WI38 (cell line): ENCODE data around the gene BICRAL.

ENCODE experiments used
- H3K4me3 ChIP-seq: 2 replicates; pipeline ENCODE4 v1.5.1; 2011; ENCODE audit warnings: low read depth, mild to moderate bottlenecking, control low read depth, low read length
- CTCF ChIP-seq: IDR thresholded peaks from 2 replicates; pipeline ENCODE4 v1.5.1; 2012; ENCODE audit warnings: low read depth, mild to moderate bottlenecking, control low read depth, low read length

BICRAL gene

DNA sequence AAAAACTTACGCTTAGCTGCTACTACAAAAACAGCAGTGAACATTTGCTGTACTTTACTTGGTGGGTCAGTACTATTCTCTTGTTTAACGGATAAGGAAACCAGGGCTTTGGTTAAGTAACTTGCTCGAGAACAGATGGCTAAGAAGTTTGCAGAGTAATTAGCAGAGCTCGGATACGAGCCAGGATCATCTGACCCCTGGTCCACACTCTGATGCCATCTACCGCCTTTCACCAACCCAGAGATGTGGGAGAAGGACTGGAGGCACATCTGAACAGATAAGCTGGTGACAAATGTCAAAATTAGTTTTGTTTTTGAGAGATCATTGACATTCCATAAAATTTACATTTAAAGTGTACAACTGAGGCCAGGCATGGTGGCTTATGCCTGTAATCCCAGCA lies 78.6 kb downstream of the BICRAL start:
- H3K4me3 ChIP-seq: no peak overlapping the region
- TF ChIP-seq CTCF: no peak

DNA sequence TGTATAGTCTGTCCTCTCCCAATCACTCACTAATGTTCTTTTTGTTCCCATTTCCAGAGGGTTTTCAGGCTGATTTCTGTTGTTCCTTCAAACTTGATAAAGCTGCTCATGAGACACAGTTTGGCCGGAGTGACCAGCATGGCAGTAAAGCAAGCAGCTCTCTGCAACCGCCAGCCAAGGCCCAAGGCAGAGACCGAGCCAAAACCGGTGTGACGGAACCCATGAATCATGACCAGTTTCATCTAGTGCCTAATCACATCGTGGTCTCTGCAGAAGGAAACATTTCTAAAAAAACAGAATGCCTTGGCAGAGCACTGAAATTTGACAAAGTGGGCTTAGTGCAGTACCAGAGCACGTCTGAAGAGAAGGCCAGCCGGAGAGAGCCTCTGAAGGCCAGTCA lies 82.8 kb downstream of the BICRAL start:
- no peak for TF ChIP-seq CTCF
- H3K4me3 ChIP-seq: no peak overlapping the region

- no peak for TF ChIP-seq CTCF
- no peak overlapping the region for H3K4me3 ChIP-seq
These were observed 88.5 kb downstream of the BICRAL start for GRCh38 chr6:42870145-42870936.

- no peak for TF ChIP-seq CTCF
These were observed 89.9 kb downstream of the BICRAL start for GRCh38 chr6:42871711-42872110.

GRCh38 chr6:42873313-42873712 lies 91.5 kb downstream of the BICRAL start:
- H3K4me3 ChIP-seq: no peak overlapping the region
- no peak for TF ChIP-seq CTCF

More at GRCh38 chr6:42871711-42872110, 89.9 kb downstream of the BICRAL start:
- no peak overlapping the region for H3K4me3 ChIP-seq

GRCh38 chr6:42877695-42878094 lies 95.8 kb downstream of the BICRAL start:
- no peak overlapping the region for H3K4me3 ChIP-seq
- no peak for TF ChIP-seq CTCF

DNA sequence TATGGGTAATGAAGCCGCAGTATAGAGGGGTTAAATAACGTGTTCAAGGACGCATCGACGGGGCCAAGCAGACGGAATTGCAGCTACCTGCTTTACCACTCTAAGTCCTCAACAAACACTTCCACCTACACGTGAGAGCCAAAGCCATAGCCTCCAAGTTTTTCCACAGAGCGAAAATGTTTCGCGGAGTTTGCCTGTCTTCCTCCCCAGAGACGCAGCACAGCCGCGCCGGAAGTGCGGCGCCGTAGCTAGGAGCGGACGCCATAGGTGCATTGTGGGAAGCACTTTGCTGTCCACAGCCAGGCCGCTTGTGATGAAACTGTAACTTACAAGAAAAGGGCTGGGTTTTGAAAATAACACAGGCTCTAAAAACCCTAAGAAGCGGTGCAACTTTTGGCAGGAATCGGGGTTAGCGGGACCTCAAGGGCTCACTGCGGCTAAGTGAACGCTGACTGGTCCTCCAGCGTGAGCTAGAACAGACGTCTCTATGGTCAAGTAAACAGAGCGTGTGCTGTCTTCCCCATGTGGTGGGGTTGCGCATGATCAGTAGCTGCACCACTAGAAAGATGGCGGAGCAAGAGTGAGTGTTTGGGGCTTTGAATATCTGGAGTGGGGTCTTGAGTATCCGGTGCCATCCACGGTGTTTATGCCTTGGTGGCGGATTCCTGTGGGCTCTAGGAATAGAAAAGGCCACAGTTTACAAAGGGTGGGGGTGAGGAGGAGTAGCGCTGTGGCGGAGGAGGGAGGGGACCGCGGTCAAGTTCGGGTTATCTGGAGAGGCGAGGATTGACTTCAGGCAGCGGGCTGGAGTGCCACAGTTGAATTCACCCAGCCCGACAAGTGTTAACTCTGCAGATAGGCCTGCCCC lies 97.8 kb downstream of the BICRAL start, which contains the start of gene RPL7L1:
RPL7L1 (plus strand) TSS at position 245 of the 868 bp plus-strand sequence; CDS start at position 540, 295 bp downstream.
- TF ChIP-seq CTCF: no peak
- H3K4me3 ChIP-seq: peak within 1 kb of the TSS; percentile 79

- peak overlapping the region; percentile 79 for H3K4me3 ChIP-seq
These were observed 98.5 kb downstream of the BICRAL start for GRCh38 chr6:42880240-42880817.

GRCh38 chr6:42880871-42881270 lies 99.0 kb downstream of the BICRAL start:
- H3K4me3 ChIP-seq: peak overlapping the region; percentile 79
